ENCODE measurements around the gene MLEC.

MLEC gene

GRCh38 chr12:120642826-120643225 is 44.1 kb upstream of the MLEC start:
- no peak for TF ChIP-seq ZNF384 (IDR thresholded peaks at IDR 0.05)
- ChIA-PET CTCF (interaction anchor here (1.0 kb wide), 1 partner anchor 60 kb away, joined by 6 read pairs; no protein-coding TSS in a partner anchor), POLR2A (interaction anchor here (1.9 kb wide), 1 partner anchor 61 kb away, joined by 6 read pairs; the partner anchor contains the start of gene POP5)
- no peak for DNase-seq (ENCODE audit: extremely low spot score)

- DNase-seq (ENCODE audit: extremely low spot score), result no peak
- TF ChIP-seq LEF1 (IDR thresholded peaks at IDR 0.05; ENCODE audit: borderline replicate concordance) (no peak), BHLHE40 (IDR thresholded peaks at IDR 0.05; ENCODE audit: borderline replicate concordance) (no peak), FOXM1 (IDR thresholded peaks at IDR 0.05; ENCODE audit: borderline replicate concordance) (no peak), CTBP1 (IDR thresholded peaks at IDR 0.05; ENCODE audit: borderline replicate concordance) (no peak), FOXK2 (IDR thresholded peaks at IDR 0.05) (no peak), HDGF (IDR thresholded peaks at IDR 0.05; ENCODE audit: borderline replicate concordance) (no peak), SUZ12 (IDR thresholded peaks at IDR 0.05) (no peak), ARNT (IDR thresholded peaks at IDR 0.05) (no peak), TARDBP (IDR thresholded peaks at IDR 0.05) (no peak), SP1 (IDR thresholded peaks at IDR 0.05) (no peak), ELF4 (IDR thresholded peaks at IDR 0.05) (no peak), ZNF384 (IDR thresholded peaks at IDR 0.05) (no peak), FOXA1 (IDR thresholded peaks at IDR 0.05) (no peak), NFRKB (IDR thresholded peaks at IDR 0.05) (no peak), PKNOX1 (IDR thresholded peaks at IDR 0.05) (no peak), L3MBTL2 (conservative IDR thresholded peaks at IDR 0.05) (no peak)
- POLR2A ChIA-PET, result interaction anchor here (1.2 kb wide), 1 partner anchor 62 kb away, joined by 4 read pairs; the partner anchor contains the start of gene POP5
- CTCF ChIA-PET, result no interaction called here
These were observed 43.4 kb upstream of the MLEC start for GRCh38 chr12:120643574-120643973.

- TF ChIP-seq HDGF (IDR thresholded peaks at IDR 0.05; ENCODE audit: borderline replicate concordance), result no peak
- no peak for TF ChIP-seq SUZ12 (IDR thresholded peaks at IDR 0.05)
- no peak for TF ChIP-seq ARNT (IDR thresholded peaks at IDR 0.05)
- no peak for TF ChIP-seq ZNF384 (IDR thresholded peaks at IDR 0.05)
- no peak for TF ChIP-seq TARDBP (IDR thresholded peaks at IDR 0.05)
- no peak for TF ChIP-seq LEF1 (IDR thresholded peaks at IDR 0.05; ENCODE audit: borderline replicate concordance)
- no peak for TF ChIP-seq FOXM1 (IDR thresholded peaks at IDR 0.05; ENCODE audit: borderline replicate concordance)
- no peak for TF ChIP-seq PKNOX1 (IDR thresholded peaks at IDR 0.05)
- no peak for TF ChIP-seq FOXA1 (IDR thresholded peaks at IDR 0.05)
- TF ChIP-seq FOXK2 (IDR thresholded peaks at IDR 0.05), result no peak
- TF ChIP-seq NFRKB (IDR thresholded peaks at IDR 0.05), result no peak
- no peak for TF ChIP-seq ELF4 (IDR thresholded peaks at IDR 0.05)
- TF ChIP-seq SP1 (IDR thresholded peaks at IDR 0.05), result no peak
- TF ChIP-seq CTBP1 (IDR thresholded peaks at IDR 0.05; ENCODE audit: borderline replicate concordance), result no peak
- no peak for TF ChIP-seq L3MBTL2 (conservative IDR thresholded peaks at IDR 0.05)
- TF ChIP-seq BHLHE40 (IDR thresholded peaks at IDR 0.05; ENCODE audit: borderline replicate concordance), result no peak
- CTCF ChIA-PET, result interaction anchor here (1.4 kb wide), 1 partner anchor 64 kb away, joined by 7 read pairs; the partner anchor contains the start of gene POP5
- POLR2A ChIA-PET, result interaction anchor here (0.8 kb wide), 1 partner anchor 65 kb away, joined by 3 read pairs; the partner anchor contains the start of gene POP5
- DNase-seq (ENCODE audit: extremely low spot score), result no peak
These were observed 40.9 kb upstream of the MLEC start for GRCh38 chr12:120646044-120646443.

GRCh38 chr12:120647375-120647755 is 39.6 kb upstream of the MLEC start:
- POLR2A ChIA-PET, result interaction anchor here (1.5 kb wide), 1 partner anchor 66 kb away, joined by 4 read pairs; the partner anchor contains the start of gene POP5
- CTCF ChIA-PET, result interaction anchor here (0.6 to 1.4 kb wide), 7 partner anchors 28 to 583 kb away, joined by 3 to 7 read pairs (median 3); partner anchors contain the start of gene POP5
- no peak for DNase-seq (ENCODE audit: extremely low spot score)
- TF ChIP-seq ZNF384 (IDR thresholded peaks at IDR 0.05) (peak; percentile 67), FOXM1 (IDR thresholded peaks at IDR 0.05; ENCODE audit: borderline replicate concordance) (no peak), HDGF (IDR thresholded peaks at IDR 0.05; ENCODE audit: borderline replicate concordance) (no peak)

GRCh38 chr12:120649442-120650232 is 37.3 kb upstream of the MLEC start:
- ChIA-PET CTCF (interaction anchor here (0.6 to 2.6 kb wide), 29 partner anchors 8 to 356 kb away, joined by 3 to 16 read pairs (median 3); partner anchors contain the start of genes CABP1, PLA2G1B, POP5 and SIRT4), POLR2A (interaction anchor here (0.6 to 1.9 kb wide), 4 partner anchors 9 to 76 kb away, joined by 4 to 10 read pairs (median 4); partner anchors contain the start of genes ACADS, CABP1, MLEC and POP5)
- TF ChIP-seq SUZ12 (IDR thresholded peaks at IDR 0.05) (no peak), CTBP1 (IDR thresholded peaks at IDR 0.05; ENCODE audit: borderline replicate concordance) (no peak), SP1 (IDR thresholded peaks at IDR 0.05) (no peak), PKNOX1 (IDR thresholded peaks at IDR 0.05) (no peak), L3MBTL2 (conservative IDR thresholded peaks at IDR 0.05) (no peak), LEF1 (IDR thresholded peaks at IDR 0.05; ENCODE audit: borderline replicate concordance) (no peak), FOXK2 (IDR thresholded peaks at IDR 0.05) (no peak), BHLHE40 (IDR thresholded peaks at IDR 0.05; ENCODE audit: borderline replicate concordance) (no peak), NFRKB (IDR thresholded peaks at IDR 0.05) (no peak), ZNF384 (IDR thresholded peaks at IDR 0.05) (no peak)
- no peak for DNase-seq (ENCODE audit: extremely low spot score)

GRCh38 chr12:120650233-120650690 is 36.7 kb upstream of the MLEC start:
- POLR2A ChIA-PET, result interaction anchor here (1.5 to 1.9 kb wide), 2 partner anchors 10 to 75 kb away, joined by 4 to 5 read pairs; partner anchors contain the start of genes ACADS and CABP1
- no peak for DNase-seq (ENCODE audit: extremely low spot score)
- TF ChIP-seq SP1 (IDR thresholded peaks at IDR 0.05), result no peak
- TF ChIP-seq ZNF384 (IDR thresholded peaks at IDR 0.05), result no peak
- TF ChIP-seq FOXA1 (IDR thresholded peaks at IDR 0.05), result no peak
- TF ChIP-seq L3MBTL2 (conservative IDR thresholded peaks at IDR 0.05), result no peak
- TF ChIP-seq FOXK2 (IDR thresholded peaks at IDR 0.05), result no peak
- no peak for TF ChIP-seq HDGF (IDR thresholded peaks at IDR 0.05; ENCODE audit: borderline replicate concordance)
- TF ChIP-seq NFRKB (IDR thresholded peaks at IDR 0.05), result no peak
- TF ChIP-seq CTBP1 (IDR thresholded peaks at IDR 0.05; ENCODE audit: borderline replicate concordance), result no peak
- TF ChIP-seq BHLHE40 (IDR thresholded peaks at IDR 0.05; ENCODE audit: borderline replicate concordance), result no peak
- TF ChIP-seq ARNT (IDR thresholded peaks at IDR 0.05), result no peak
- TF ChIP-seq TARDBP (IDR thresholded peaks at IDR 0.05), result no peak
- no peak for TF ChIP-seq LEF1 (IDR thresholded peaks at IDR 0.05; ENCODE audit: borderline replicate concordance)
- TF ChIP-seq FOXM1 (IDR thresholded peaks at IDR 0.05; ENCODE audit: borderline replicate concordance), result no peak
- TF ChIP-seq ELF4 (IDR thresholded peaks at IDR 0.05), result no peak
- no peak for TF ChIP-seq SUZ12 (IDR thresholded peaks at IDR 0.05)
- CTCF ChIA-PET, result interaction anchor here (0.6 to 2.6 kb wide), 4 partner anchors 8 to 67 kb away, joined by 3 to 16 read pairs (median 9); no protein-coding TSS in a partner anchor

All from HEK293T (cell line).